H1 (cell line): ENCODE measurements around the gene HACL1. TPM values are rescaled to one million over a fixed set of nuclear protein-coding genes. Genes with fewer than 3 reads are reported as not detected.

Experiments
- GTF2F1 ChIP-seq: IDR thresholded peaks from 2 replicates; pipeline ENCODE4 v1.6.1; 2012; ENCODE audit warnings: low read depth, low read length, improper control_type of control experiment, borderline replicate concordance
- JUN ChIP-seq: IDR thresholded peaks from 2 replicates; pipeline ENCODE4 v1.6.1; 2011; ENCODE audit warnings: low read depth, mild to moderate bottlenecking, improper control_type of control experiment, low read length
- SIRT6 ChIP-seq: IDR thresholded peaks from one replicate; pipeline ENCODE4 v1.7.1; 2012; ENCODE audit warnings: low read length, inconsistent platforms
- polyA plus RNA-seq, 7 experiments: library from polyadenylated mRNA; depleted of rRNA in 3 of 7; stranded (reverse) in 5 of 7; unstranded in 2 of 7; fragments of >200 nt in 5 of 7; fragments of 200-250 nt in 2 of 7; gene quantifications; 1 replicate in 5 of 7; 2 replicates in 1 of 7; 4 replicates in 1 of 7; pipeline versions ENCODE4 v1.2.1 to v1.2.3, GENCODE V29; 2011 to 2013; ENCODE audit warnings: missing spikeins in 2 of 7, mixed read lengths in 2 of 7
- total RNA-seq: library from RNA; stranded (reverse); fragmentation: NEBNext Ultra II Directional; extraction: Animal tissue kit (Norgen Biotek cat#: 25700); gene quantifications from 2 replicates; pipeline ENCODE4 v1.2.1, GENCODE V29; 2021

The HACL1 gene
- total and polyA plus RNA-seq, 2 of the 8 experiments (the other 6 are each of a cell fraction or from before 2014, with no cell fraction given) = 38.2 to 46.0 TPM

GRCh38 chr3:15539066-15539465 is 62.3 kb downstream of the HACL1 start (continued):
- no peak for TF ChIP-seq GTF2F1
- TF ChIP-seq SIRT6 = no peak
- no peak for TF ChIP-seq JUN
